ENCODE results near the gene DLX3.

The DLX3 gene

GRCh38 chr17:49991409-49991808, 3.6 kb downstream of the DLX3 start:
- no peak for DNase-seq

GRCh38 chr17:49990921-49991320, 4.1 kb downstream of the DLX3 start:
- no peak for DNase-seq

- DNase-seq: no peak
These were observed 4.7 kb downstream of the DLX3 start for GRCh38 chr17:49990331-49990730.

GRCh38 chr17:49989518-49989880, 5.5 kb downstream of the DLX3 start:
- DNase-seq: no peak

GRCh38 chr17:49987681-49988441, 7.2 kb downstream of the DLX3 start:
- DNase-seq: peak; percentile 64

- DNase-seq: no peak
These were observed 7.8 kb downstream of the DLX3 start for GRCh38 chr17:49987290-49987585.

GRCh38 chr17:49986396-49987289, 8.4 kb downstream of the DLX3 start:
- no peak for DNase-seq

- no peak for DNase-seq
These were observed 9.6 kb downstream of the DLX3 start for GRCh38 chr17:49985310-49985990.

- DNase-seq: no peak
These were observed 10.2 kb downstream of the DLX3 start for GRCh38 chr17:49984776-49985175.

GRCh38 chr17:49984283-49984682, 10.7 kb downstream of the DLX3 start:
- DNase-seq: no peak

- DNase-seq: no peak
These were observed 14.3 kb downstream of the DLX3 start for GRCh38 chr17:49980703-49981197.

GRCh38 chr17:49979748-49980479, 15.1 kb downstream of the DLX3 start:
- DNase-seq: no peak

- DNase-seq: no peak
These were observed 16.5 kb downstream of the DLX3 start for GRCh38 chr17:49978501-49978900.

GRCh38 chr17:49977463-49978389, 17.3 kb downstream of the DLX3 start:
- no peak for DNase-seq

- DNase-seq: no peak
These were observed 18.2 kb downstream of the DLX3 start for GRCh38 chr17:49976828-49977202.

GRCh38 chr17:49976163-49976827, 18.7 kb downstream of the DLX3 start:
- no peak for DNase-seq

- no peak for DNase-seq
These were observed 19.5 kb downstream of the DLX3 start for GRCh38 chr17:49975531-49975930.

GRCh38 chr17:49973271-49973615, 21.8 kb downstream of the DLX3 start:
- DNase-seq: no peak

GRCh38 chr17:49972486-49973270, 22.3 kb downstream of the DLX3 start:
- DNase-seq: no peak

- no peak for DNase-seq
These were observed 23.1 kb downstream of the DLX3 start for GRCh38 chr17:49971848-49972485.
